T-cell (primary cell): ENCODE data around the gene CCDC12. TPM values are rescaled to one million over a fixed set of nuclear protein-coding genes. Genes with fewer than 3 reads are reported as not detected.

Experiments used
- ATAC-seq, 4 experiments: fragments of 200-7000 bp in 3 of 4; fragments of 150-1000 bp in 1 of 4; cut with Tn5 transposase; replicated peaks in 1 of 4; 1 replicate in 3 of 4; 2 replicates in 1 of 4; pipeline ENCODE4 v1.10.0; 2021; ENCODE audit warnings: moderate library complexity in 3 of 4, mild to moderate bottlenecking in 2 of 4, moderate number of reproducible peaks in 1 of 4
- CTCF ChIA-PET, 2 donors: fragments of 300-600 bp; sonication (Branson Sonifier 250); formaldehyde crosslinking; loops; one replicate each; lab custom pipeline; 2022; ENCODE audit warnings: antibody characterized with exemption in 2 of 2; lab: Charles Lee
- POLR2A ChIA-PET, 2 donors: fragments of 300-600 bp; sonication (Branson Sonifier 250); formaldehyde crosslinking; loops; one replicate each; lab custom pipeline; 2022; ENCODE audit warnings: antibody characterized with exemption in 2 of 2; lab: Charles Lee
- DNase-seq, 35 experiments: peaks; one replicate each; pipeline versions ENCODE4 v3.0.0 to v3.0.0-alpha.2; 2013 to 2023
- H3K27ac ChIP-seq: one replicate; pipeline ENCODE4 v1.5.1; 2013; ENCODE audit warnings: low read length
- H3K27me3 ChIP-seq, 2 experiments: replicated peaks in 1 of 2; 1 replicate in 1 of 2; 2 replicates in 1 of 2; pipeline versions ENCODE4 v1.6.1 to v1.7.0; 2013; ENCODE audit warnings: low read length in 1 of 2, mixed read lengths in 1 of 2; ENCODE audit not compliant: control insufficient read depth in 2 of 2, insufficient read depth in 2 of 2; ENCODE audit errors: extremely low read depth in 1 of 2
- H3K36me3 ChIP-seq, 2 donors: 1 replicate in 1 of 2; 2 replicates in 1 of 2; pipeline versions ENCODE4 v1.6.1 to v1.7.0; 2013; ENCODE audit warnings: low read length in 1 of 2; ENCODE audit not compliant: control insufficient read depth in 2 of 2, insufficient read depth in 1 of 2; ENCODE audit errors: extremely low read depth in 1 of 2
- H3K4me1 ChIP-seq, 2 experiments: 1 replicate in 1 of 2; 2 replicates in 1 of 2; pipeline versions ENCODE4 v1.6.1 to v1.7.0; 2013; ENCODE audit warnings: low read length in 2 of 2, mixed read lengths in 1 of 2; ENCODE audit not compliant: insufficient read depth in 2 of 2, control insufficient read depth in 1 of 2; ENCODE audit errors: extremely low read depth in 1 of 2
- H3K4me3 ChIP-seq, 2 donors: 1 replicate in 1 of 2; 2 replicates in 1 of 2; pipeline versions ENCODE4 v1.5.1 to v1.7.0; 2013; ENCODE audit warnings: mild to moderate bottlenecking in 2 of 2, low read length in 1 of 2, moderate library complexity in 1 of 2; ENCODE audit not compliant: control insufficient read depth in 1 of 2; ENCODE audit errors: extremely low read depth in 1 of 2
- H3K9me3 ChIP-seq: 2 replicates; pipeline ENCODE4 v1.7.0; 2013
- H3K27ac Mint-ChIP-seq, 2 donors: one replicate each; pipeline ENCODE4 v1.8.0; 2020 to 2021; ENCODE audit warnings: mild to moderate bottlenecking in 2 of 2, mixed read lengths in 2 of 2
- H3K27me3 Mint-ChIP-seq, 2 donors: one replicate each; pipeline ENCODE4 v1.8.0; 2021 to 2022; ENCODE audit warnings: mixed read lengths in 2 of 2
- H3K36me3 Mint-ChIP-seq: one replicate; pipeline ENCODE4 v1.8.0; 2021; ENCODE audit warnings: mixed read lengths
- H3K4me1 Mint-ChIP-seq, 3 donors: one replicate each; pipeline ENCODE4 v1.8.0; 2020 to 2022; ENCODE audit warnings: mixed read lengths in 3 of 3, mild to moderate bottlenecking in 1 of 3
- H3K4me3 Mint-ChIP-seq, 3 donors: one replicate each; pipeline ENCODE4 v1.8.0; 2020 to 2022; ENCODE audit warnings: mild to moderate bottlenecking in 3 of 3, mixed read lengths in 3 of 3, moderate library complexity in 3 of 3
- H3K9me3 Mint-ChIP-seq, 3 donors: one replicate each; pipeline ENCODE4 v1.8.0; 2020 to 2022; ENCODE audit warnings: mixed read lengths in 3 of 3
- WGBS: methylation state at CpG from one replicate; pipeline ENCODE4 v1.1.5; 2013; ENCODE audit warnings: missing lambda C conversion rate; ENCODE audit not compliant: insufficient coverage; 5-methylcytosine and 5-hydroxymethylcytosine counted together
- total RNA-seq, 35 experiments: library from RNA in 6 of 35; stranded (reverse) in 6 of 35; fragments of 120-200 nt in 1 of 35; gene quantifications; one replicate each; pipeline versions ENCODE4 v1.2.1 to v1.2.4 and lab custom pipeline; 2013 to 2026

CCDC12 gene
- total RNA-seq, 5 donors from 2014 or later (not counting 1 experiment from before 2014, with no cell fraction given) = 66.5 to 78.4 (median 72.8) TPM

GRCh38 chr3:46978381-46978780, 1.8 kb upstream of the CCDC12 start:
- H3K27me3 Mint-ChIP-seq = no peaks in the 10 kb centered on the region

GRCh38 chr3:46977811-46978195, 1.3 kb upstream of the CCDC12 start:
- WGBS = 100% methylated on average over 3 of the region's 5 CpGs
- Histone ChIP-seq H3K9me3 (no peaks in the 10 kb centered on the region), H3K4me3 (no peak overlapping the region), H3K4me1 (peaks cover 22 to 79% of the 10 kb centered on the region in 2 experiments), H3K27ac (no peak overlapping the region), H3K27me3 (no peaks in the 10 kb centered on the region), H3K36me3 (peaks cover 0 to 5% of the 10 kb centered on the region in 2 donors)
- peak overlapping the region; percentile 87 to 99 for H3K27ac Mint-ChIP-seq
- H3K4me1 Mint-ChIP-seq = peaks cover 70 to 73% (median 71%) of the 10 kb centered on the region in 3 donors
- CTCF ChIA-PET = no interaction called here
- no peaks in the 10 kb centered on the region for H3K9me3 Mint-ChIP-seq
- H3K4me3 Mint-ChIP-seq = peak overlapping the region; percentile 70 to 98 (median 88)
- H3K36me3 Mint-ChIP-seq = peaks cover 7% of the 10 kb centered on the region
- H3K27me3 Mint-ChIP-seq = no peaks in the 10 kb centered on the region
- ATAC-seq = no peak
- DNase-seq = no peak
- POLR2A ChIA-PET = no interaction called here

More at GRCh38 chr3:46978381-46978780, 1.8 kb upstream of the CCDC12 start:
- H3K9me3 ChIP-seq = no peaks in the 10 kb centered on the region
- no peaks in the 10 kb centered on the region for H3K9me3 Mint-ChIP-seq
- peak overlapping the region; percentile 78 for H3K27ac ChIP-seq
- peaks cover 7% of the 10 kb centered on the region for H3K36me3 Mint-ChIP-seq
- ChIA-PET CTCF (no interaction called here), POLR2A (no interaction called here)
- ATAC-seq (no peak), DNase-seq (no peak)
- peak overlapping the region; percentile 93 to 99 for H3K27ac Mint-ChIP-seq
- H3K36me3 ChIP-seq = peaks cover 0 to 5% of the 10 kb centered on the region in 2 donors
- no peaks in the 10 kb centered on the region for H3K27me3 ChIP-seq
- peaks cover 22 to 82% of the 10 kb centered on the region in 2 experiments for H3K4me1 ChIP-seq
- H3K4me3 ChIP-seq = no peak overlapping the region
- WGBS = 83% methylated on average over 5 of the region's 9 CpGs
- peak overlapping the region; percentile 83 to 88 (median 86) for H3K4me3 Mint-ChIP-seq
- H3K4me1 Mint-ChIP-seq = peaks cover 69 to 73% (median 71%) of the 10 kb centered on the region in 3 donors

GRCh38 chr3:46974421-46975171, 1.9 kb downstream of the CCDC12 start:
- Histone ChIP-seq H3K4me3 (no peak overlapping the region), H3K27ac (no peak overlapping the region), H3K9me3 (no peaks in the 10 kb centered on the region), H3K27me3 (no peaks in the 10 kb centered on the region), H3K4me1 (peaks cover 22 to 80% of the 10 kb centered on the region in 2 experiments), H3K36me3 (peaks cover 2 to 18% of the 10 kb centered on the region in 2 donors)
- Mint-ChIP-seq H3K36me3 (peaks cover 15% of the 10 kb centered on the region), H3K9me3 (no peaks in the 10 kb centered on the region), H3K27me3 (no peaks in the 10 kb centered on the region), H3K4me3 (peak overlapping the region; percentile 77 to 98 (median 88)), H3K4me1 (peaks cover 80 to 84% (median 81%) of the 10 kb centered on the region in 3 donors), H3K27ac (peak overlapping the region; percentile 66 to 81)
- ChIA-PET CTCF (interaction anchor here in 1 of 2 donors (0.8 kb wide), 1 partner anchor 406 kb away, joined by 3 read pairs; the partner anchor contains the start of gene PTPN23), POLR2A (interaction anchor here (0.6 kb wide), 2 partner anchors 25 to 69 kb away, joined by 4 to 5 read pairs; no protein-coding TSS in a partner anchor)
- DNase-seq = no peak
- no peak for ATAC-seq
- WGBS = 81% methylated on average over 7 of the region's 9 CpGs

- Histone ChIP-seq H3K4me3 (no peak overlapping the region), H3K36me3 (peaks cover 2 to 30% of the 10 kb centered on the region in 2 donors), H3K27me3 (no peaks in the 10 kb centered on the region), H3K9me3 (no peaks in the 10 kb centered on the region), H3K27ac (no peak overlapping the region), H3K4me1 (peaks cover 17 to 81% of the 10 kb centered on the region in 2 experiments)
- peaks cover 20% of the 10 kb centered on the region for H3K36me3 Mint-ChIP-seq
- DNase-seq (peak in 1 of 35 experiments; percentile 62), ATAC-seq (no peak)
- ChIA-PET POLR2A (no interaction called here), CTCF (no interaction called here)
- H3K4me1 Mint-ChIP-seq = peaks cover 85 to 89% (median 86%) of the 10 kb centered on the region in 3 donors
- peak overlapping the region; percentile 52 to 74 for H3K27ac Mint-ChIP-seq
- no peaks in the 10 kb centered on the region for H3K9me3 Mint-ChIP-seq
- H3K4me3 Mint-ChIP-seq = peak overlapping the region; percentile 13 to 70 (median 28)
- no peaks in the 10 kb centered on the region for H3K27me3 Mint-ChIP-seq
- no CpG with 5 or more reads among the region's 2 CpGs for WGBS
Observed at GRCh38 chr3:46972396-46972795, 4.1 kb downstream of the CCDC12 start.

- H3K4me1 ChIP-seq = peaks cover 16 to 81% of the 10 kb centered on the region in 2 experiments
- ATAC-seq (no peak), DNase-seq (no peak)
- ChIA-PET POLR2A (no interaction called here), CTCF (no interaction called here)
- no peaks in the 10 kb centered on the region for H3K9me3 Mint-ChIP-seq
- no peaks in the 10 kb centered on the region for H3K9me3 ChIP-seq
- H3K4me3 Mint-ChIP-seq = peak overlapping the region; percentile 25 to 70 (median 57)
- H3K27ac ChIP-seq = no peak overlapping the region
- H3K4me3 ChIP-seq = no peak overlapping the region
- H3K36me3 ChIP-seq = peaks cover 2 to 30% of the 10 kb centered on the region in 2 donors
- H3K27ac Mint-ChIP-seq = peak overlapping the region; percentile 79 to 84
- no peaks in the 10 kb centered on the region for H3K27me3 Mint-ChIP-seq
- H3K4me1 Mint-ChIP-seq = peaks cover 86 to 89% (median 88%) of the 10 kb centered on the region in 3 donors
- WGBS = 20% methylated on average over 1 of the region's 1 CpG
- peaks cover 20% of the 10 kb centered on the region for H3K36me3 Mint-ChIP-seq
- no peaks in the 10 kb centered on the region for H3K27me3 ChIP-seq
Observed at GRCh38 chr3:46971742-46972141, 4.8 kb downstream of the CCDC12 start.

- Histone ChIP-seq H3K27me3 (no peaks in the 10 kb centered on the region), H3K4me1 (peaks cover 16 to 87% of the 10 kb centered on the region in 2 experiments), H3K9me3 (no peaks in the 10 kb centered on the region), H3K4me3 (no peak overlapping the region), H3K27ac (no peak overlapping the region), H3K36me3 (peaks cover 2 to 30% of the 10 kb centered on the region in 2 donors)
- POLR2A ChIA-PET = no interaction called here
- 78% methylated on average over 4 of the region's 6 CpGs for WGBS
- Mint-ChIP-seq H3K27ac (peak overlapping the region; percentile 79 to 84), H3K9me3 (no peaks in the 10 kb centered on the region), H3K4me3 (peak overlapping the region; percentile 25 to 70 (median 57)), H3K4me1 (peaks cover 87 to 89% (median 88%) of the 10 kb centered on the region in 3 donors), H3K27me3 (no peaks in the 10 kb centered on the region), H3K36me3 (peaks cover 20% of the 10 kb centered on the region)
- CTCF ChIA-PET = interaction anchor here in 1 of 2 donors (1.0 kb wide), 1 partner anchor 58 kb away, joined by 3 read pairs; no protein-coding TSS in a partner anchor
- no peak for ATAC-seq
- no peak for DNase-seq
Observed at GRCh38 chr3:46971151-46971550, 5.4 kb downstream of the CCDC12 start.
